Stimulated activated CD8-positive, alpha-beta memory T cell treated with anti-CD3 and anti-CD28 coated beads, Interleukin-7, amount 100 ng/mL, for 1 hour (primary cell): ENCODE measurements around the gene CLCN7.
A peak's percentile ranks its signal among the peaks of the same experiment; 100 is the strongest.

Source experiments
- DNase-seq, 2 donors: peaks; one replicate each; pipeline ENCODE4 v3.0.0-alpha.2; 2020; ENCODE audit warnings: low read depth in 2 of 2

The CLCN7 gene

GRCh38 chr16:1474796-1475551 lies at the start of gene CLCN7:
TSS of gene CLCN7 (minus strand) at chr16:1475028. CDS start at chr16:1474974, 54 bp downstream.
- DNase-seq, result peak; percentile 62 to 70

GRCh38 chr16:1524366-1524765 lies 49.5 kb upstream of the CLCN7 start:
- DNase-seq, result no peak

- no peak for DNase-seq
Observed at GRCh38 chr16:1523581-1524245, 48.9 kb upstream of the CLCN7 start.

GRCh38 chr16:1520461-1520860 lies 45.6 kb upstream of the CLCN7 start:
- no peak for DNase-seq

- no peak for DNase-seq
Observed at GRCh38 chr16:1519831-1520230, 45.0 kb upstream of the CLCN7 start.

- DNase-seq, result no peak
Observed at GRCh38 chr16:1518626-1519135, 43.9 kb upstream of the CLCN7 start.

GRCh38 chr16:1514507-1514906 lies 39.7 kb upstream of the CLCN7 start:
- DNase-seq, result no peak

GRCh38 chr16:1512774-1513173 lies 37.9 kb upstream of the CLCN7 start:
- DNase-seq, result no peak

- DNase-seq, result no peak
Observed at GRCh38 chr16:1511662-1512569, 37.1 kb upstream of the CLCN7 start.

GRCh38 chr16:1510941-1511351 lies 36.1 kb upstream of the CLCN7 start:
- no peak for DNase-seq

GRCh38 chr16:1510272-1510671 lies 35.4 kb upstream of the CLCN7 start:
- DNase-seq, result no peak

GRCh38 chr16:1509307-1510221 lies 34.7 kb upstream of the CLCN7 start:
- DNase-seq, result no peak

- DNase-seq, result no peak
Observed at GRCh38 chr16:1508494-1509187, 33.8 kb upstream of the CLCN7 start.

GRCh38 chr16:1506494-1507213 lies 31.8 kb upstream of the CLCN7 start:
- no peak for DNase-seq

GRCh38 chr16:1505912-1506311 lies 31.1 kb upstream of the CLCN7 start:
- DNase-seq, result no peak

- no peak for DNase-seq
Observed at GRCh38 chr16:1505073-1505844, 30.4 kb upstream of the CLCN7 start.

- DNase-seq, result no peak
Observed at GRCh38 chr16:1503110-1503955, 28.5 kb upstream of the CLCN7 start.
